HG03342 (cell line): ENCODE measurements around the gene AHNAK.
"Not testable (repeated sequence)": the region's sequence is repeated elsewhere in the genome, so short reads cannot be mapped to it uniquely, and the experiment has no call there.

Source experiments
- ATAC-seq: cut with Tn5 transposase; IDR thresholded peaks from one replicate; pipeline ENCODE4 v1.9.1; 2021; ENCODE audit warnings: mild to moderate bottlenecking, moderate library complexity; ENCODE audit not compliant: unreplicated experiment

The AHNAK gene

GRCh38 chr11:62468577-62468976 is 78.0 kb downstream of the AHNAK start:
- no peak for ATAC-seq

- ATAC-seq: no peak
These were observed 80.2 kb downstream of the AHNAK start for GRCh38 chr11:62466444-62466843.

GRCh38 chr11:62464655-62465054 is 82.0 kb downstream of the AHNAK start:
- no peak for ATAC-seq

- no peak for ATAC-seq
These were observed 83.5 kb downstream of the AHNAK start for GRCh38 chr11:62463121-62463542.

GRCh38 chr11:62462508-62462892 is 84.1 kb downstream of the AHNAK start:
- no peak for ATAC-seq

- no peak for ATAC-seq
These were observed 84.7 kb downstream of the AHNAK start for GRCh38 chr11:62461740-62462507.

GRCh38 chr11:62459080-62459479 is 87.5 kb downstream of the AHNAK start:
- ATAC-seq: no peak

GRCh38 chr11:62458212-62459002 is 88.2 kb downstream of the AHNAK start:
- ATAC-seq: no peak

- no peak for ATAC-seq
These were observed 89.1 kb downstream of the AHNAK start for GRCh38 chr11:62457478-62457877.

GRCh38 chr11:62456630-62457029 is 90.0 kb downstream of the AHNAK start:
- ATAC-seq: no peak

GRCh38 chr11:62452839-62453468 is 93.7 kb downstream of the AHNAK start:
- no peak for ATAC-seq

GRCh38 chr11:62452261-62452660 is 94.3 kb downstream of the AHNAK start:
- ATAC-seq: no peak

GRCh38 chr11:62451241-62451621 is 95.4 kb downstream of the AHNAK start:
- ATAC-seq: no peak

- no peak for ATAC-seq
These were observed 95.9 kb downstream of the AHNAK start for GRCh38 chr11:62450543-62451240.

GRCh38 chr11:62449912-62450311 is 96.7 kb downstream of the AHNAK start:
- ATAC-seq: not testable (repeated sequence)

- no peak for ATAC-seq
These were observed 97.2 kb downstream of the AHNAK start for GRCh38 chr11:62449451-62449851.

- ATAC-seq: no peak
These were observed 100.5 kb downstream of the AHNAK start for GRCh38 chr11:62446091-62446490.

- ATAC-seq: no peak
These were observed 101.3 kb downstream of the AHNAK start for GRCh38 chr11:62445314-62445740.

GRCh38 chr11:62444835-62445234 is 101.8 kb downstream of the AHNAK start:
- ATAC-seq: no peak

- ATAC-seq: no peak
These were observed 102.3 kb downstream of the AHNAK start for GRCh38 chr11:62444236-62444833.
